Endothelial cell of umbilical vein (primary cell): ENCODE results near the gene TANGO6. TPM values are rescaled to one million over a fixed set of nuclear protein-coding genes. Genes with fewer than 3 reads are reported as not detected.

Experiments
- BruUV-seq: library from RNA; stranded (reverse); fragments of 400-500 nt; replicated peaks from 2 replicates; lab custom pipeline; 2021; lab: Mats Ljungman, UMichigan
- CTCF ChIA-PET: fragments of 300-600, 350-600 bp; sonication (Branson Sonifier 250); formaldehyde crosslinking; loops from one replicate; lab custom pipeline; 2021; ENCODE audit warnings: antibody characterized with exemption, inconsistent platforms; lab: Charles Lee
- POLR2A ChIA-PET: fragments of 300-600, 350-600 bp; sonication (Branson Sonifier 250); formaldehyde crosslinking; loops from one replicate; lab custom pipeline; 2021; ENCODE audit warnings: antibody characterized with exemption, inconsistent platforms; lab: Charles Lee
- DNase-seq: peaks from one replicate; pipeline ENCODE4 v3.0.0-alpha.2; 2011; ENCODE audit warnings: low read depth, low spot score
- FAIRE-seq: peaks from 2 replicates; lab custom pipeline; 2011; peaks lifted over from hg19 to GRCh38; lab: Jason Lieb, UNC
- H2AFZ ChIP-seq: 2 replicates; pipeline ENCODE4 v1.6.0; 2012; ENCODE audit warnings: low read depth, low read length, control low read depth, inconsistent platforms
- H3K27ac ChIP-seq: 2 replicates; pipeline ENCODE4 v1.5.1; 2011; ENCODE audit warnings: low read depth, mild to moderate bottlenecking, control low read depth, low read length, moderate library complexity; ENCODE audit not compliant: insufficient read depth
- H3K27me3 ChIP-seq, 2 experiments: 2 replicates each; pipeline versions ENCODE4 v1.6.0 to v1.6.1; 2011; ENCODE audit warnings: low read length in 2 of 2, mixed read lengths in 1 of 2; ENCODE audit not compliant: control insufficient read depth in 2 of 2, insufficient read depth in 2 of 2
- H3K36me3 ChIP-seq, 2 experiments: 2 replicates in 1 of 2; 3 replicates in 1 of 2; pipeline ENCODE4 v1.5.1; 2011; ENCODE audit warnings: low read length in 2 of 2, mild to moderate bottlenecking in 1 of 2, moderate library complexity in 1 of 2; ENCODE audit not compliant: control insufficient read depth in 2 of 2, insufficient read depth in 2 of 2; ENCODE audit errors: extremely low read depth in 1 of 2
- H3K4me1 ChIP-seq: 3 replicates; pipeline ENCODE4 v1.5.1; 2011; ENCODE audit warnings: mild to moderate bottlenecking, low read length; ENCODE audit not compliant: control insufficient read depth, insufficient read depth; ENCODE audit errors: extremely low read depth
- H3K4me2 ChIP-seq: 2 replicates; pipeline ENCODE4 v1.6.1; 2011; ENCODE audit warnings: low read length, control low read depth, mixed read lengths; ENCODE audit not compliant: insufficient read depth
- H3K4me3 ChIP-seq, 3 experiments: fragments of 200-600 bp in 1 of 3; sonication (generic), shearing (Covaris generic) in 1 of 3; replicated peaks in 1 of 3; 2 replicates each; pipeline ENCODE4 v1.5.1; 2011 to 2016; ENCODE audit warnings: control low read depth in 3 of 3, low read length in 3 of 3, mild to moderate bottlenecking in 2 of 3, inconsistent platforms in 1 of 3, low read depth in 1 of 3, moderate library complexity in 1 of 3; ENCODE audit not compliant: insufficient read depth in 1 of 3
- H3K79me2 ChIP-seq: 2 replicates; pipeline ENCODE4 v1.6.0; 2012; ENCODE audit warnings: low read length, inconsistent platforms; ENCODE audit not compliant: control insufficient read depth, insufficient read depth
- H3K9ac ChIP-seq: replicated peaks from 2 replicates; pipeline ENCODE3; 2011; ENCODE audit warnings: low read length, control low read depth; ENCODE audit not compliant: insufficient read depth; ENCODE audit errors: extremely low read depth
- H3K9me1 ChIP-seq: replicated peaks from 3 replicates; pipeline ENCODE4 v1.6.0; 2011; ENCODE audit warnings: mild to moderate bottlenecking, low read length; ENCODE audit not compliant: control insufficient read depth, insufficient read depth; ENCODE audit errors: extremely low read depth
- H3K9me3 ChIP-seq: replicated peaks from 2 replicates; pipeline ENCODE4 v1.5.1; 2012; ENCODE audit warnings: low read length, inconsistent platforms; ENCODE audit not compliant: control insufficient read depth, insufficient read depth
- H4K20me1 ChIP-seq: replicated peaks from 2 replicates; pipeline ENCODE3; 2011; ENCODE audit warnings: mild to moderate bottlenecking, low read length; ENCODE audit not compliant: control insufficient read depth, insufficient read depth; ENCODE audit errors: extremely low read depth
- EZH2 ChIP-seq: IDR thresholded peaks from 2 replicates; pipeline ENCODE4 v1.6.1; 2012; ENCODE audit warnings: borderline replicate concordance, low read depth, mild to moderate bottlenecking, moderate library complexity, low read length, inconsistent platforms; ENCODE audit not compliant: severe bottlenecking
- FOS ChIP-seq: IDR thresholded peaks from 2 replicates; pipeline ENCODE4 v1.6.1; 2011; ENCODE audit warnings: mild to moderate bottlenecking, low read length, moderate library complexity, borderline replicate concordance; ENCODE audit not compliant: insufficient read depth
- GATA2 ChIP-seq: IDR thresholded peaks from 2 replicates; pipeline ENCODE4 v1.7.0; 2011; ENCODE audit warnings: low read depth, mild to moderate bottlenecking, moderate library complexity, mixed read lengths, low read length; ENCODE audit not compliant: insufficient read length, insufficient read depth
- JUN ChIP-seq: IDR thresholded peaks from 2 replicates; pipeline ENCODE4 v1.6.1; 2011; ENCODE audit warnings: borderline replicate concordance, low read depth; ENCODE audit not compliant: insufficient read length, insufficient read depth
- MYC ChIP-seq: IDR thresholded peaks from one replicate; pipeline ENCODE4 v1.6.1; 2011; ENCODE audit warnings: mild to moderate bottlenecking, low read depth, low read length
- POLR2A ChIP-seq: IDR thresholded peaks from 2 replicates; pipeline ENCODE4 v1.6.1; 2012; ENCODE audit warnings: low read depth, mild to moderate bottlenecking, control low read depth, low read length
- POLR2AphosphoS5 ChIP-seq: IDR thresholded peaks from 2 replicates; pipeline ENCODE4 v1.6.1; 2012; ENCODE audit warnings: low read depth, mild to moderate bottlenecking, control low read depth, low read length, moderate library complexity; ENCODE audit not compliant: insufficient read depth
- dilution Hi-C: fragments of 300-500 bp; cut with MboI; formaldehyde crosslinking; loops from one replicate; pipeline ENCODE4 v1.15.0; 2019; ENCODE audit warnings: low sequenced_read_pairs; ENCODE audit not compliant: extremely low pct_ligation_motif_present
- intact Hi-C: fragments of 100-400 bp; cut with micrococcal nuclease; formaldehyde crosslinking; loops from one replicate; pipeline ENCODE4 v1.10.0; 2022
- polyA plus RNA-seq, 4 experiments: library from polyadenylated mRNA; depleted of rRNA in 3 of 4; stranded (reverse) in 3 of 4; unstranded in 1 of 4; fragments of >200 nt; gene quantifications; 2 replicates each; pipeline versions ENCODE4 v1.2.1 to v1.2.3, GENCODE V29; 2011 to 2012; ENCODE audit warnings: missing spikeins in 1 of 4
- total RNA-seq: library from RNA; stranded (reverse); gene quantifications from 2 replicates; pipeline ENCODE4 v1.2.3, GENCODE V29; 2021
- TF ChIP-seq, protein P1 (sequence below), 2 donors: IDR thresholded peaks; 1 replicate in 1 of 2; 2 replicates in 1 of 2; pipeline ENCODE4 v1.5.1; 2011; ENCODE audit warnings: low read length in 2 of 2, mild to moderate bottlenecking in 2 of 2, moderate library complexity in 2 of 2, control low read depth in 1 of 2, inconsistent platforms in 1 of 2, low read depth in 1 of 2; ENCODE audit not compliant: insufficient read depth in 1 of 2; ENCODE audit errors: extremely low read depth in 1 of 2
- TF ChIP-seq, protein P2 (sequence below): IDR thresholded peaks from 2 replicates; pipeline ENCODE4 v1.6.1; 2011; ENCODE audit not compliant: insufficient read depth, insufficient read length

TANGO6 gene
- total and polyA plus RNA-seq, 2 donors (not counting 3 experiments of a cell fraction or from before 2014, with no cell fraction given), result 6.7 to 21.2 TPM

- intact Hi-C loops, result no loop called here
Measured at GRCh38 chr16:68873635-68874471, 30.5 kb downstream of the TANGO6 start.

More at GRCh38 chr16:68873635-68874471, 30.5 kb downstream of the TANGO6 start:
- ChIA-PET POLR2A (no interaction called here), CTCF (interaction anchor here (1.5 kb wide), 1 partner anchor 26 kb away, joined by 6 read pairs; no protein-coding TSS in a partner anchor)
- Histone ChIP-seq H3K27me3 (no peaks in the 10 kb centered on the region), H4K20me1 (no peaks in the 10 kb centered on the region), H3K4me2 (no peak overlapping the region), H3K4me1 (no peaks in the 10 kb centered on the region), H3K36me3 (no peaks in the 10 kb centered on the region), H3K27ac (no peak overlapping the region), H2AFZ (no peak overlapping the region), H3K9me1 (no peaks in the 10 kb centered on the region), H3K9me3 (no peaks in the 10 kb centered on the region), H3K79me2 (no peaks in the 10 kb centered on the region), H3K4me3 (no peak overlapping the region), H3K9ac (no peak overlapping the region)
- no peak for FAIRE-seq
- TF ChIP-seq GATA2 (no peak), POLR2AphosphoS5 (no peak), JUN (no peak), POLR2A (no peak), FOS (no peak), EZH2 (no peak), MYC (no peak)
- TF ChIP-seq, protein P1, sequence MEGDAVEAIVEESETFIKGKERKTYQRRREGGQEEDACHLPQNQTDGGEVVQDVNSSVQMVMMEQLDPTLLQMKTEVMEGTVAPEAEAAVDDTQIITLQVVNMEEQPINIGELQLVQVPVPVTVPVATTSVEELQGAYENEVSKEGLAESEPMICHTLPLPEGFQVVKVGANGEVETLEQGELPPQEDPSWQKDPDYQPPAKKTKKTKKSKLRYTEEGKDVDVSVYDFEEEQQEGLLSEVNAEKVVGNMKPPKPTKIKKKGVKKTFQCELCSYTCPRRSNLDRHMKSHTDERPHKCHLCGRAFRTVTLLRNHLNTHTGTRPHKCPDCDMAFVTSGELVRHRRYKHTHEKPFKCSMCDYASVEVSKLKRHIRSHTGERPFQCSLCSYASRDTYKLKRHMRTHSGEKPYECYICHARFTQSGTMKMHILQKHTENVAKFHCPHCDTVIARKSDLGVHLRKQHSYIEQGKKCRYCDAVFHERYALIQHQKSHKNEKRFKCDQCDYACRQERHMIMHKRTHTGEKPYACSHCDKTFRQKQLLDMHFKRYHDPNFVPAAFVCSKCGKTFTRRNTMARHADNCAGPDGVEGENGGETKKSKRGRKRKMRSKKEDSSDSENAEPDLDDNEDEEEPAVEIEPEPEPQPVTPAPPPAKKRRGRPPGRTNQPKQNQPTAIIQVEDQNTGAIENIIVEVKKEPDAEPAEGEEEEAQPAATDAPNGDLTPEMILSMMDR (IDR thresholded peaks at IDR 0.05; ENCODE audit: extremely low read depth in 1 of 2, insufficient read depth in 1 of 2, low read depth in 1 of 2, low read length in 2 of 2), result no peak
- TF ChIP-seq, protein P2, sequence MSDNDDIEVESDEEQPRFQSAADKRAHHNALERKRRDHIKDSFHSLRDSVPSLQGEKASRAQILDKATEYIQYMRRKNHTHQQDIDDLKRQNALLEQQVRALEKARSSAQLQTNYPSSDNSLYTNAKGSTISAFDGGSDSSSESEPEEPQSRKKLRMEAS, result no peak
- DNase-seq, result no peak
- no TSS peak for BruUV-seq
- dilution Hi-C loops, result no loop called here
